SU-DHL-6 (cell line): ENCODE results near the gene TMEM130.

Experiments
- EZH2phosphoT487 ChIP-seq: fragments of 200-600 bp; sonication (generic), shearing (Covaris generic); conservative IDR thresholded peaks from 2 replicates; pipeline ENCODE4 v1.6.1; 2018; ENCODE audit warnings: mild to moderate bottlenecking, antibody characterized with exemption, low read length, moderate library complexity, mixed read lengths
- TF ChIP-seq, protein P1 (sequence below): fragments of 200-600 bp; sonication (generic); IDR thresholded peaks from one replicate; pipeline ENCODE4 v1.5.1; 2017; ENCODE audit warnings: antibody characterized with exemption, mild to moderate bottlenecking, low read length, moderate library complexity; ENCODE audit not compliant: insufficient read depth, poor library complexity, severe bottlenecking

DNA sequence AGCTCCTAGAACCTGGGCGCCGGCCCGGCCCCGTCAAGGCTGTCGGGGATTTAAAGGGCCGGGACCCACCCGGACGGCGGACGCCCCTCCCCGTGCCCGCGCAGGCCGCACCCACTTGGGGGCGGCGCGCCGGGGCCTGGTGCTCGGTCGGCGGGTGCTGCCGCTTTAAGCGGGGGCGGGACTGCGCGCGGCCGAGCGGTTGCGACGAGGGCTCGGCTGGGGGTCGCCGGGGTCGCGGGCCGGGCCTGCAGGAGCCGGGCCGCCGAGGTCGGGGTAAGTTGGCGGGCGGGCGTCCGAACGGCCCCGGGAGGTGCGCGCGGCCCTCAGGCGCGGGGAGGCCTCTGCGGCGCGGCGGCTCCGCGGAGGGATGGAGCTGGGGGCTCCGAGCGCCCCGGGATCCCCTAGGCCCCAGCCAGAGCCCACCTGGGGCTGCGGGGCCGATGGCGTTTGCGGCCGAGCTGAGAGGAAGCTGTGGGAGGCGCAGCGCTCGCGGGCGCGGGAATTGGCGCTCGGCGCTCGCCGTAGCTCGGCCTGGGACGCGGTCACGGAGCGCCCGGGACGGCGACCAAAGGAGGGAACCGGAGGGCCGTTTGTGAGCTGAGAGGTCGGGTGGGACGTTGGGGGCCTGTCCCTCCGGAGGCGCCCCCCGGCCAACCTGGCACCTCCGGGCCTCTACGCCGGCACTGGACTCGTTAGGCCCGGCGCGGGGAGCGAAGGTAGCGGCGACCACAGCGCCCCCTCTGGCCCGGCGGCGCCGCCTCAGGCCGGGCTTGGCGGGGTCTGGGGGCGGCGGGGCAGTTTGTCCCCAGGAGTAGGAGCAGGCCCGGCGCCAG is 8.8 kb upstream of the TMEM130 start, which contains the start of gene TRRAP:
- TF ChIP-seq, protein P1, sequence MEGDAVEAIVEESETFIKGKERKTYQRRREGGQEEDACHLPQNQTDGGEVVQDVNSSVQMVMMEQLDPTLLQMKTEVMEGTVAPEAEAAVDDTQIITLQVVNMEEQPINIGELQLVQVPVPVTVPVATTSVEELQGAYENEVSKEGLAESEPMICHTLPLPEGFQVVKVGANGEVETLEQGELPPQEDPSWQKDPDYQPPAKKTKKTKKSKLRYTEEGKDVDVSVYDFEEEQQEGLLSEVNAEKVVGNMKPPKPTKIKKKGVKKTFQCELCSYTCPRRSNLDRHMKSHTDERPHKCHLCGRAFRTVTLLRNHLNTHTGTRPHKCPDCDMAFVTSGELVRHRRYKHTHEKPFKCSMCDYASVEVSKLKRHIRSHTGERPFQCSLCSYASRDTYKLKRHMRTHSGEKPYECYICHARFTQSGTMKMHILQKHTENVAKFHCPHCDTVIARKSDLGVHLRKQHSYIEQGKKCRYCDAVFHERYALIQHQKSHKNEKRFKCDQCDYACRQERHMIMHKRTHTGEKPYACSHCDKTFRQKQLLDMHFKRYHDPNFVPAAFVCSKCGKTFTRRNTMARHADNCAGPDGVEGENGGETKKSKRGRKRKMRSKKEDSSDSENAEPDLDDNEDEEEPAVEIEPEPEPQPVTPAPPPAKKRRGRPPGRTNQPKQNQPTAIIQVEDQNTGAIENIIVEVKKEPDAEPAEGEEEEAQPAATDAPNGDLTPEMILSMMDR: peak; percentile 92
- no peak for TF ChIP-seq EZH2phosphoT487
